A673 (cell line): ENCODE results near the gene ARFIP1. TPM values are rescaled to one million over a fixed set of nuclear protein-coding genes. Genes with fewer than 3 reads are reported as not detected.

Experiments used
- BruUV-seq: library from RNA; stranded (reverse); fragments of 400-500 nt; replicated peaks from 2 replicates; lab custom pipeline; 2021; lab: Mats Ljungman, UMichigan
- CTCF ChIA-PET: fragments of 300-600 bp; sonication (Branson Sonifier 250); formaldehyde crosslinking; loops from one replicate; lab custom pipeline; 2022; ENCODE audit warnings: antibody characterized with exemption; lab: Charles Lee
- POLR2A ChIA-PET: fragments of 300-600 bp; sonication (Branson Sonifier 250); formaldehyde crosslinking; loops from one replicate; lab custom pipeline; 2022; ENCODE audit warnings: antibody characterized with exemption; ENCODE audit not compliant: low non-redundant PET; lab: Charles Lee
- DNase-seq: peaks from one replicate; pipeline ENCODE4 v3.0.0-alpha.2; 2015; ENCODE audit warnings: low spot score
- H3K27ac ChIP-seq: fragments of 200-600 bp; sonication (generic); 2 replicates; pipeline ENCODE4 v1.5.1; 2016; ENCODE audit warnings: mixed run types, low read depth, mild to moderate bottlenecking, mixed read lengths, antibody characterized with exemption, low read length; ENCODE audit not compliant: poor library complexity, severe bottlenecking
- H3K27me3 ChIP-seq: fragments of 200-600 bp; sonication (generic); replicated peaks from 2 replicates; pipeline ENCODE4 v1.6.1; 2017; ENCODE audit warnings: mixed run types, low read depth, mild to moderate bottlenecking, mixed read lengths, antibody characterized with exemption, low read length; ENCODE audit not compliant: insufficient read depth, poor library complexity
- H3K36me3 ChIP-seq: fragments of 200-600 bp; sonication (generic); 2 replicates; pipeline ENCODE4 v1.6.1; 2016; ENCODE audit warnings: mixed run types, mild to moderate bottlenecking, mixed read lengths, antibody characterized with exemption, low read length; ENCODE audit not compliant: insufficient read depth, poor library complexity, severe bottlenecking
- H3K4me1 ChIP-seq: fragments of 200-600 bp; sonication (generic); 2 replicates; pipeline ENCODE4 v1.6.1; 2017; ENCODE audit warnings: mixed run types, mild to moderate bottlenecking, mixed read lengths, antibody characterized with exemption, low read length; ENCODE audit not compliant: insufficient read depth, poor library complexity, severe bottlenecking
- H3K4me3 ChIP-seq: fragments of 200-600 bp; sonication (generic); 2 replicates; pipeline ENCODE4 v1.5.1; 2016; ENCODE audit warnings: low read depth, mixed run types, mild to moderate bottlenecking, mixed read lengths, low read length; ENCODE audit not compliant: poor library complexity, severe bottlenecking
- H3K9me3 ChIP-seq: fragments of 200-600 bp; sonication (generic); 2 replicates; pipeline ENCODE4 v1.6.1; 2016; ENCODE audit warnings: mixed run types, low read depth, mild to moderate bottlenecking, mixed read lengths, antibody characterized with exemption, low read length; ENCODE audit not compliant: poor library complexity, severe bottlenecking
- CTCF ChIP-seq: fragments of 300-800, 200-600 bp; sonication (generic); conservative IDR thresholded peaks from 2 replicates; pipeline ENCODE4 v1.5.1; 2017; ENCODE audit warnings: low read depth, mild to moderate bottlenecking, antibody characterized with exemption, low read length, moderate library complexity, mixed read lengths
- EZH2 ChIP-seq: fragments of 200-600 bp; sonication (generic); IDR thresholded peaks from 2 replicates; pipeline ENCODE4 v1.6.1; 2017; ENCODE audit warnings: borderline replicate concordance, low read depth, mild to moderate bottlenecking, mixed read lengths, antibody characterized with exemption, low read length; ENCODE audit not compliant: poor library complexity, severe bottlenecking
- intact Hi-C: fragments of 100-400 bp; cut with micrococcal nuclease; formaldehyde crosslinking; loops from one replicate; pipeline ENCODE4 v1.10.0; 2022; ENCODE audit not compliant: unreplicated experiment
- total RNA-seq: library from RNA; stranded (reverse); gene quantifications from 2 replicates; pipeline ENCODE4 v1.2.3, GENCODE V29; 2021

ARFIP1 gene
- total RNA-seq, 1 experiment from 2014 or later = 30.4 TPM

- Histone ChIP-seq H3K36me3 (no peaks in the 10 kb centered on the region), H3K4me3 (no peak overlapping the region), H3K4me1 (no peaks in the 10 kb centered on the region), H3K27ac (no peak overlapping the region), H3K9me3 (no peaks in the 10 kb centered on the region), H3K27me3 (no peaks in the 10 kb centered on the region)
- TF ChIP-seq EZH2 (no peak), CTCF (no peak)
- no TSS peak for BruUV-seq
- intact Hi-C loops = loop anchor here (2.0 to 5.0 kb wide), 3 partner anchors 232 to 327 kb away; no protein-coding TSS in a partner anchor
- no peak for DNase-seq
- CTCF ChIA-PET = no interaction called here
- POLR2A ChIA-PET = no interaction called here
Observed at GRCh38 chr4:152734699-152735050, 45.1 kb upstream of the ARFIP1 start.

- Histone ChIP-seq H3K4me3 (no peak overlapping the region), H3K27me3 (no peaks in the 10 kb centered on the region), H3K9me3 (no peaks in the 10 kb centered on the region), H3K27ac (no peak overlapping the region), H3K36me3 (no peaks in the 10 kb centered on the region), H3K4me1 (no peaks in the 10 kb centered on the region)
- peak; percentile 58 for DNase-seq
- no TSS peak for BruUV-seq
- ChIA-PET POLR2A (no interaction called here), CTCF (no interaction called here)
- intact Hi-C loops = loop anchor here (2.0 to 5.0 kb wide), 3 partner anchors 233 to 328 kb away; no protein-coding TSS in a partner anchor
- TF ChIP-seq CTCF (peak; percentile 70), EZH2 (no peak)
Observed at GRCh38 chr4:152735396-152735859, 44.3 kb upstream of the ARFIP1 start.

GRCh38 chr4:152735906-152736305, 43.8 kb upstream of the ARFIP1 start:
- Histone ChIP-seq H3K4me1 (no peaks in the 10 kb centered on the region), H3K4me3 (no peak overlapping the region), H3K9me3 (no peaks in the 10 kb centered on the region), H3K36me3 (no peaks in the 10 kb centered on the region), H3K27me3 (no peaks in the 10 kb centered on the region), H3K27ac (no peak overlapping the region)
- ChIA-PET POLR2A (no interaction called here), CTCF (no interaction called here)
- BruUV-seq = no TSS peak
- TF ChIP-seq EZH2 (no peak), CTCF (no peak)
- intact Hi-C loops = loop anchor here (2.0 to 5.0 kb wide), 3 partner anchors 233 to 329 kb away; no protein-coding TSS in a partner anchor
- no peak for DNase-seq
